HG02884 (cell line): ENCODE data around the gene ASAH2.

ENCODE experiments used
- ATAC-seq: cut with Tn5 transposase; IDR thresholded peaks from one replicate; pipeline ENCODE4 v1.9.1; 2021; ENCODE audit warnings: mild to moderate bottlenecking, moderate library complexity; ENCODE audit not compliant: unreplicated experiment

The ASAH2 gene

GRCh38 chr10:50210876-50211275 lies 40.4 kb downstream of the ASAH2 start:
- ATAC-seq = no peak
